ENCODE results near the gene CLEC4D. TPM values are rescaled to one million over a fixed set of nuclear protein-coding genes. Genes with fewer than 3 reads are reported as not detected.
"Not testable (repeated sequence)": the region's sequence is repeated elsewhere in the genome, so short reads cannot be mapped to it uniquely, and the experiment has no call there.

Gene CLEC4D
- total RNA-seq, 6 experiments from 2014 or later = not detected

GRCh38 chr12:8559676-8560075, 46.4 kb downstream of the CLEC4D start:
- no peak overlapping the region for H3K4me3 Mint-ChIP-seq
- H3K27me3 Mint-ChIP-seq (ENCODE audit: insufficient read depth) = peaks cover 8% of the 10 kb centered on the region
- TF ChIP-seq CTCF (IDR thresholded peaks at IDR 0.05) = no peak
- no peak for DNase-seq
- H3K36me3 Mint-ChIP-seq (ENCODE audit: low read depth) = no peaks in the 10 kb centered on the region
- peaks cover 4% of the 10 kb centered on the region; the same call in 1 of the 2 replicates for H3K4me1 Mint-ChIP-seq (ENCODE audit: low read depth)
- H3K9me3 Mint-ChIP-seq = no peaks in the 10 kb centered on the region; the same call in 1 of the 2 replicates
- no peak overlapping the region for H3K27ac Mint-ChIP-seq

GRCh38 chr12:8561011-8561410, 47.7 kb downstream of the CLEC4D start:
- no peak overlapping the region for H3K4me3 Mint-ChIP-seq
- no peaks in the 10 kb centered on the region; the same call in 1 of the 2 replicates for H3K9me3 Mint-ChIP-seq
- no peaks in the 10 kb centered on the region for H3K4me1 Mint-ChIP-seq (ENCODE audit: low read depth)
- H3K27me3 Mint-ChIP-seq (ENCODE audit: insufficient read depth) = peaks cover 8% of the 10 kb centered on the region
- TF ChIP-seq CTCF (IDR thresholded peaks at IDR 0.05) = no peak
- H3K27ac Mint-ChIP-seq = no peak overlapping the region
- no peak for DNase-seq
- no peaks in the 10 kb centered on the region for H3K36me3 Mint-ChIP-seq (ENCODE audit: low read depth)

GRCh38 chr12:8562310-8562709, 49.0 kb downstream of the CLEC4D start:
- no peak for DNase-seq
- Mint-ChIP-seq H3K36me3 (ENCODE audit: low read depth) (no peaks in the 10 kb centered on the region), H3K9me3 (peaks cover 5% of the 10 kb centered on the region; the same call in 1 of the 2 replicates), H3K27ac (no peak overlapping the region), H3K27me3 (ENCODE audit: insufficient read depth) (peaks cover 8% of the 10 kb centered on the region), H3K4me3 (no peak overlapping the region), H3K4me1 (ENCODE audit: low read depth) (no peaks in the 10 kb centered on the region)
- TF ChIP-seq CTCF (IDR thresholded peaks at IDR 0.05) = no peak

- Mint-ChIP-seq H3K36me3 (ENCODE audit: low read depth) (no peaks in the 10 kb centered on the region), H3K27ac (no peak overlapping the region), H3K4me3 (no peak overlapping the region), H3K9me3 (peaks cover 6% of the 10 kb centered on the region; the same call in 1 of the 2 replicates), H3K4me1 (ENCODE audit: low read depth) (no peaks in the 10 kb centered on the region), H3K27me3 (ENCODE audit: insufficient read depth) (peaks cover 5% of the 10 kb centered on the region)
- no peak for DNase-seq
- no peak for TF ChIP-seq CTCF (IDR thresholded peaks at IDR 0.05)
These were observed 50.1 kb downstream of the CLEC4D start for GRCh38 chr12:8563356-8563755.

- TF ChIP-seq CTCF (IDR thresholded peaks at IDR 0.05) = no peak
- Mint-ChIP-seq H3K27ac (no peak overlapping the region), H3K9me3 (peaks cover 6% of the 10 kb centered on the region; the same call in 1 of the 2 replicates), H3K4me1 (ENCODE audit: low read depth) (no peaks in the 10 kb centered on the region), H3K36me3 (ENCODE audit: low read depth) (no peaks in the 10 kb centered on the region), H3K27me3 (ENCODE audit: insufficient read depth) (peaks cover 5% of the 10 kb centered on the region), H3K4me3 (no peak overlapping the region)
- no peak for DNase-seq
These were observed 51.4 kb downstream of the CLEC4D start for GRCh38 chr12:8564656-8565055.

GRCh38 chr12:8566052-8566451, 52.7 kb downstream of the CLEC4D start:
- H3K9me3 Mint-ChIP-seq; H3K27ac Mint-ChIP-seq; H3K36me3 Mint-ChIP-seq (ENCODE audit: low read depth); DNase-seq; H3K4me3 Mint-ChIP-seq; H3K27me3 Mint-ChIP-seq (ENCODE audit: insufficient read depth); H3K4me1 Mint-ChIP-seq (ENCODE audit: low read depth): not testable (repeated sequence)
